Epithelial cell of proximal tubule (primary cell): ENCODE measurements around the gene GPR119. TPM values are rescaled to one million over a fixed set of nuclear protein-coding genes. Genes with fewer than 3 reads are reported as not detected.

Experiments
- DNase-seq: peaks from one replicate; pipeline ENCODE4 v3.0.0-alpha.2; 2011; ENCODE audit warnings: low read depth
- H3K4me3 ChIP-seq: 2 replicates; pipeline ENCODE4 v1.5.1; 2011; ENCODE audit warnings: low read depth, mild to moderate bottlenecking, low read length
- total RNA-seq: library from RNA; depleted of rRNA; stranded (reverse); fragments of >200 nt; gene quantifications from 2 replicates; pipeline ENCODE4 v1.2.3, GENCODE V29; 2015
- TF ChIP-seq, protein P1 (sequence below): conservative IDR thresholded peaks from 2 replicates; pipeline ENCODE4 v1.5.1; 2012; ENCODE audit warnings: low read depth, mild to moderate bottlenecking, low read length

The GPR119 gene
- total RNA-seq, 1 donor from 2014 or later, result not detected

DNA sequence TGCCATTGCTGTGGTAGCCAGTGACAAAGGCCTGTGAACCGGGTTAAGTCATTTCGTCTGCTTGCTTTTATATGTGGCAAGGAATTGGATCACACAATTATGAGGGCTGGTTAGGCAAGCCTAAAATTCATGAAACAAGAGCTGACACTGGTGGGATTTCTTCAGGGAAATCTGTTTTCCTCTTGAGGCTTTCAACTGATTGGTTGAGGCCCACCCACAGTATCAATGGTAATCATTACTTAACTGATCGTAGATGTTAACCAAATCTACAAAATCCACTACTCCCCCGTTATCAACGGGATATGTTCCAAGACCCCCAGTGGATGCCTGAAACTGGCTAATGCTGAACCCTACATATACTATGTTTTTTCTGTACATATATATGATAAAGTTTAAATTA is 29.3 kb upstream of the GPR119 start:
- H3K4me3 ChIP-seq, result no peak overlapping the region
- no peak for DNase-seq
- TF ChIP-seq, protein P1, sequence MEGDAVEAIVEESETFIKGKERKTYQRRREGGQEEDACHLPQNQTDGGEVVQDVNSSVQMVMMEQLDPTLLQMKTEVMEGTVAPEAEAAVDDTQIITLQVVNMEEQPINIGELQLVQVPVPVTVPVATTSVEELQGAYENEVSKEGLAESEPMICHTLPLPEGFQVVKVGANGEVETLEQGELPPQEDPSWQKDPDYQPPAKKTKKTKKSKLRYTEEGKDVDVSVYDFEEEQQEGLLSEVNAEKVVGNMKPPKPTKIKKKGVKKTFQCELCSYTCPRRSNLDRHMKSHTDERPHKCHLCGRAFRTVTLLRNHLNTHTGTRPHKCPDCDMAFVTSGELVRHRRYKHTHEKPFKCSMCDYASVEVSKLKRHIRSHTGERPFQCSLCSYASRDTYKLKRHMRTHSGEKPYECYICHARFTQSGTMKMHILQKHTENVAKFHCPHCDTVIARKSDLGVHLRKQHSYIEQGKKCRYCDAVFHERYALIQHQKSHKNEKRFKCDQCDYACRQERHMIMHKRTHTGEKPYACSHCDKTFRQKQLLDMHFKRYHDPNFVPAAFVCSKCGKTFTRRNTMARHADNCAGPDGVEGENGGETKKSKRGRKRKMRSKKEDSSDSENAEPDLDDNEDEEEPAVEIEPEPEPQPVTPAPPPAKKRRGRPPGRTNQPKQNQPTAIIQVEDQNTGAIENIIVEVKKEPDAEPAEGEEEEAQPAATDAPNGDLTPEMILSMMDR, result no peak

DNA sequence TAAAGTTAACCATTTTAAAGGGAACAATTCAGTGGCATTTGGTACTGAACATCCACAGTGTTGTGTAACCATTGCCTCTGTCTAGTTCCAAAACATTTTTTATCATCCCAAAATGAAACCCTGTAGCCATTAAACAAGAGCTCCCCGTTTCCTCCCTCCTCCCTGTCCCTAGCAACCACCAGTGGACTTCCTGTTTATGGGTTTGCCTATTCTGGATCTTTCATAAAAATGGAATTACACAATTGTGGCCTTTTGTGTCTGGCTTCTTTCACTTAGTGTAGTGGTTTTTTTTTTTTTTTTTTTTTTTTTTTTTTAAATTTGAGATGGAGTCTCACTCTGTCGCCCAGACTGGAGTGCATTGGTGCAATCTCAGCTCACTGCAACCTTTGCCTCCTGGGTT is 27.9 kb upstream of the GPR119 start:
- no peak overlapping the region for H3K4me3 ChIP-seq
- TF ChIP-seq, protein P1, result no peak
- no peak for DNase-seq

GRCh38 chrX:130402208-130402684 is 16.8 kb upstream of the GPR119 start:
- DNase-seq, result no peak

DNA sequence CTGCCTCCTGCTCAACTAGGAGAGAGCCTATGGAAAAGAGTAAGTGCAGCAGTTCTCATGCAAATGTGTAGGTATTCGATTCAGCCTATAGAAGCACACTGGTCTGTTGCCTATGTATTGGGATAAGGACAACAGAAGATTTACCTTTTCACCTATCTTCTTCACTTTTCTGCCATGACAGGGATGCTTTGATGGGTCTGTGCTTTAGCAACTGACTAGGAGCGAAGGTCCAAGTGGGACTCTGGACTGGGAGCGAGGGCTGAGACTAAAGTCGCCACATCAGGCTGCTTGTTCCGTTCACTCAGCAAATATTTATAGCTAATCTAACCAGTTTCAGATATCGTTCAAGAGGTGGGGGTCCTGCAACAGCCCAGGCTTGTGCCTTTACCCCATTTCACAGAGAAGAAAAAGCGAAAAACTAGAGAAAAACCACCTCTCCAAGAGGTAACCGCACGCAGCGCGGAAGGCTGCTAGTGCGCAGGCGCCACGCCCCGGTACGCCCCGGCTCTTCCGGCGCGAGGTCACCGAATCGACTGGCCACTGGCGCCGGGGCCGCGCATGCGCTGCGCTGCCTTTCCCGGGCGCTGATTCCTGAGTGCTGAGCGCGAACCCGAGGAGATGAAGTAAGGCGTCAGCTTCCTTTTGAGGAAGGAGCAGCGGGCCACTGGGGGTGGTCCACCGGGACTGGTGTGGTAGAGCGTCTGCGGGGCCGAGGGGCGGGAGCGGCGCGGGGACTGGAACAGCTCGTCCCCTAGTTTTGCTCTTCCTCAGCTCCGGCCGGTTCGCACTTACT is 16.1 kb upstream of the GPR119 start, which contains the start of gene RBMX2:
Gene RBMX2 (plus strand): TSS at position 573 of the 793 bp plus-strand sequence. CDS start 46 bp downstream, at position 619.
- TF ChIP-seq, protein P1, result no peak
- no peak for DNase-seq
- peak within 1 kb of the TSS; percentile 72 for H3K4me3 ChIP-seq

More at GRCh38 chrX:130402208-130402684, 16.8 kb upstream of the GPR119 start:
- TF ChIP-seq, protein P1, result no peak
- peak overlapping the region; percentile 72 for H3K4me3 ChIP-seq

- H3K4me3 ChIP-seq, result no peak overlapping the region
- TF ChIP-seq, protein P1, result no peak
- DNase-seq, result no peak
Observed at GRCh38 chrX:130395341-130395740, 9.9 kb upstream of the GPR119 start.

DNA sequence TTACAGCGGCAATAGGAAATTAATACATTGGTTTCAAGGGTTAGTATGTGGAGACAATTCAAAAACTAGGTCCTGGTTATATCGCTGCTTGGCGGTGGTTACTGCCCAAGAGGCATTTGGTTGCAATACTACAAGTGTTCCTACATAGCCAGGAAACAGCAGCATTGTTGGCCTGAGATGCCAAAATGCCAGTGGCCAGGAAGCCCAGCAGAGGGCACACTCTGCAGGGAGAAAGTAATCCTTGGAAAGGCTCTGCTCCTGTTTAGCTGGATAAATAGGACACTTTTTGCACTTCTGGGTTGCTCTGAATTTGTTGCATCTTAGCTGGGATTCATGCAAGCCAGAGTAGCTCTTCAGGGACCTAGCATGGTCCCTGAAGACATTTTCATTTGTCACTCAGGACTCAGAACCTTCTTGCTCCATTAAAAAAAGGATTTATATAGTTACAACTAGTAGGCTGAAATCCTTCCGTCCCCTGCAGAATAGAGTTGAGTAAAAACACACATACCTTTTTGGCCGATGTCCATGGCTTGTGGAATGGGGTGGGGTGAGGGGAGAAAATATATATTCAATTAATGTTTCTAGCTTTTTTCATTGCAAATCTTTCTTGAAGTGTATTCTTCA is 8.1 kb upstream of the GPR119 start:
- TF ChIP-seq, protein P1, result peak; percentile 76
- DNase-seq, result no peak
- no peak overlapping the region for H3K4me3 ChIP-seq
